ENCODE data around the gene CHMP4A. TPM values are rescaled to one million over a fixed set of nuclear protein-coding genes. Genes with fewer than 3 reads are reported as not detected.

Gene CHMP4A
- polyA plus RNA-seq, 1 donor from 2014 or later = 55.3 TPM

DNA sequence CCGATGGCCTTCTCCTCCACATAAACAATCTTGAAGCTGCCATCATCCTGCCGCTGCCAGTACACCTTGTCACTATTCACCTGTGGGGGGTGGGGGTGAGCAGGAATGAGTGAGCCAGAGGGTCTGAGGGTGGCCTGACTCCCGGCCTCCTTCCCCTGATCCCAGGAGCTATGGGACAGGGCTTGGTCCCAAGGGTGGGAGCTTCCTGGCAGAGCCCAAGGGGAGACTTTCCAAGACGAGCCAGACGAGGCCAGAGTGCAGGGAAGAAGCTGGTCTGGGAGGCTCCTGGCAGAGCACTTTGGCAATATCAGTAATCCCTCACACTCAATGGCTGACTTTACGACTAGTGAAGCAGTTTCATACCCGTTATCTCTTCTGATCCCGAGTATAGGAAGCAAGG lies 42.1 kb upstream of the CHMP4A start:
- no peaks in the 10 kb centered on the region for H4K20me1 ChIP-seq (ENCODE audit: insufficient read depth)
- H3F3A ChIP-seq (ENCODE audit: insufficient read depth, low read length, poor library complexity, severe bottlenecking) = no peaks in the 10 kb centered on the region
- no peak overlapping the region for H2AFZ ChIP-seq (ENCODE audit: low read depth, low read length)
- TF ChIP-seq EZH2 (IDR thresholded peaks at IDR 0.05; ENCODE audit: borderline replicate concordance, insufficient read depth, low read length, poor library complexity, severe bottlenecking) (no peak), MXI1 (conservative IDR thresholded peaks at IDR 0.05; ENCODE audit: poor library complexity, severe bottlenecking) (no peak), SMC3 (conservative IDR thresholded peaks at IDR 0.05; ENCODE audit: poor library complexity) (no peak), EP300 (conservative IDR thresholded peaks at IDR 0.05; ENCODE audit: poor library complexity, severe bottlenecking) (no peak), TAF1 (IDR thresholded peaks at IDR 0.05; ENCODE audit: low read depth) (no peak), RAD21 (conservative IDR thresholded peaks at IDR 0.05) (no peak), POLR2AphosphoS5 (IDR thresholded peaks at IDR 0.05) (no peak)
- TF ChIP-seq, protein P1, sequence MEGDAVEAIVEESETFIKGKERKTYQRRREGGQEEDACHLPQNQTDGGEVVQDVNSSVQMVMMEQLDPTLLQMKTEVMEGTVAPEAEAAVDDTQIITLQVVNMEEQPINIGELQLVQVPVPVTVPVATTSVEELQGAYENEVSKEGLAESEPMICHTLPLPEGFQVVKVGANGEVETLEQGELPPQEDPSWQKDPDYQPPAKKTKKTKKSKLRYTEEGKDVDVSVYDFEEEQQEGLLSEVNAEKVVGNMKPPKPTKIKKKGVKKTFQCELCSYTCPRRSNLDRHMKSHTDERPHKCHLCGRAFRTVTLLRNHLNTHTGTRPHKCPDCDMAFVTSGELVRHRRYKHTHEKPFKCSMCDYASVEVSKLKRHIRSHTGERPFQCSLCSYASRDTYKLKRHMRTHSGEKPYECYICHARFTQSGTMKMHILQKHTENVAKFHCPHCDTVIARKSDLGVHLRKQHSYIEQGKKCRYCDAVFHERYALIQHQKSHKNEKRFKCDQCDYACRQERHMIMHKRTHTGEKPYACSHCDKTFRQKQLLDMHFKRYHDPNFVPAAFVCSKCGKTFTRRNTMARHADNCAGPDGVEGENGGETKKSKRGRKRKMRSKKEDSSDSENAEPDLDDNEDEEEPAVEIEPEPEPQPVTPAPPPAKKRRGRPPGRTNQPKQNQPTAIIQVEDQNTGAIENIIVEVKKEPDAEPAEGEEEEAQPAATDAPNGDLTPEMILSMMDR (IDR thresholded peaks at IDR 0.05; ENCODE audit: poor library complexity, severe bottlenecking) = no peak
- TF ChIP-seq, protein P2, sequence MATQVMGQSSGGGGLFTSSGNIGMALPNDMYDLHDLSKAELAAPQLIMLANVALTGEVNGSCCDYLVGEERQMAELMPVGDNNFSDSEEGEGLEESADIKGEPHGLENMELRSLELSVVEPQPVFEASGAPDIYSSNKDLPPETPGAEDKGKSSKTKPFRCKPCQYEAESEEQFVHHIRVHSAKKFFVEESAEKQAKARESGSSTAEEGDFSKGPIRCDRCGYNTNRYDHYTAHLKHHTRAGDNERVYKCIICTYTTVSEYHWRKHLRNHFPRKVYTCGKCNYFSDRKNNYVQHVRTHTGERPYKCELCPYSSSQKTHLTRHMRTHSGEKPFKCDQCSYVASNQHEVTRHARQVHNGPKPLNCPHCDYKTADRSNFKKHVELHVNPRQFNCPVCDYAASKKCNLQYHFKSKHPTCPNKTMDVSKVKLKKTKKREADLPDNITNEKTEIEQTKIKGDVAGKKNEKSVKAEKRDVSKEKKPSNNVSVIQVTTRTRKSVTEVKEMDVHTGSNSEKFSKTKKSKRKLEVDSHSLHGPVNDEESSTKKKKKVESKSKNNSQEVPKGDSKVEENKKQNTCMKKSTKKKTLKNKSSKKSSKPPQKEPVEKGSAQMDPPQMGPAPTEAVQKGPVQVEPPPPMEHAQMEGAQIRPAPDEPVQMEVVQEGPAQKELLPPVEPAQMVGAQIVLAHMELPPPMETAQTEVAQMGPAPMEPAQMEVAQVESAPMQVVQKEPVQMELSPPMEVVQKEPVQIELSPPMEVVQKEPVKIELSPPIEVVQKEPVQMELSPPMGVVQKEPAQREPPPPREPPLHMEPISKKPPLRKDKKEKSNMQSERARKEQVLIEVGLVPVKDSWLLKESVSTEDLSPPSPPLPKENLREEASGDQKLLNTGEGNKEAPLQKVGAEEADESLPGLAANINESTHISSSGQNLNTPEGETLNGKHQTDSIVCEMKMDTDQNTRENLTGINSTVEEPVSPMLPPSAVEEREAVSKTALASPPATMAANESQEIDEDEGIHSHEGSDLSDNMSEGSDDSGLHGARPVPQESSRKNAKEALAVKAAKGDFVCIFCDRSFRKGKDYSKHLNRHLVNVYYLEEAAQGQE (IDR thresholded peaks at IDR 0.05; ENCODE audit: borderline replicate concordance) = no peak
- no peaks in the 10 kb centered on the region for H3K9me2 ChIP-seq (ENCODE audit: insufficient read depth, low read length)
- no peaks in the 10 kb centered on the region for H3K79me2 ChIP-seq (replicated peaks; ENCODE audit: insufficient read depth, low read length)
- no peak overlapping the region for H3K27ac ChIP-seq (ENCODE audit: low read length)
- no peak overlapping the region for H3K4me3 ChIP-seq (ENCODE audit: low read length)
- no peaks in the 10 kb centered on the region for H3K36me3 ChIP-seq (ENCODE audit: insufficient read depth, low read length)
- H3K4me2 ChIP-seq (ENCODE audit: low read length) = no peak overlapping the region
- H3K9ac ChIP-seq (ENCODE audit: low read length) = no peak overlapping the region
- no peaks in the 10 kb centered on the region for H3K9me3 ChIP-seq (ENCODE audit: low read length)
- no peaks in the 10 kb centered on the region for H3K27me3 ChIP-seq (ENCODE audit: insufficient read depth, low read depth, low read length)

DNA sequence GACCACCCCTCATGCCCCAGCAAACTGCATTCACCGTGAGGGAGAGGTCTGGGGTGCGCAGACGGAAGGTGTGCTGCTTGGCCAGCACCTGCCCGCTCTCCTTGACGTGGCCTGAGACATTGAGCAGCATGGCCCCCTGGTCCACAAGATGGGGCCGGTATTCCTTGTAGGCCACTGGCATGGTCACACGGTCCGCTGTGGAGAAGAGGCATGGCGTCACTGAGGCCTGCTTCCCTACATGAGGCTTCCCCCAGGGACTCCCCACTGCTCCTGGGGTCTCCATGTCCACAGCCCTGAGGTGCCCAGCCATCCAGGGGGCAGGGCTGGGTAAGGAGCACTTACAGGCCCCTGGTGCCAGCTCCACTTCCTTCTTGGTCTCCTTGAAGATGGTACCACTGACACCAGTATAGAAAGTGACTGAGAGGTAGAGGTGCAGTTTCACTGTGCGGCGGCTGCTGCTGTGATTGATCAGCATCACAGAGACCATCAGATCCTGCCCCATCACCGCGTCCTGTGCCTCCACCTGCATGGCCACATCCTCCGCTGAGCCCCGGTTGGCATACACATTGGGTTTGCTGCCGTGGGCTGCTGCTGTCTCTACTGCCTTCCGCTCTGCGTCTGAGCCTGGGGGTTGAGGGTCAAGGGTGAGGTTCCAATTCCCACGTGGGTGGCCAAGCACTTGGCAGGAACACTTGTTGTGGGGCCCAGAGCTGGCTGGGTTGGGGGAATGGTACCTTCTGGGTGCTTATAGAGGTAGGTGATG lies 41.5 kb upstream of the CHMP4A start:
- Histone ChIP-seq H3K9ac (ENCODE audit: low read length) (no peak overlapping the region), H3K9me3 (ENCODE audit: low read length) (no peaks in the 10 kb centered on the region), H3K4me3 (ENCODE audit: low read length) (no peak overlapping the region), H3K9me2 (ENCODE audit: insufficient read depth, low read length) (no peaks in the 10 kb centered on the region), H3K27me3 (ENCODE audit: insufficient read depth, low read depth, low read length) (no peaks in the 10 kb centered on the region), H3K27ac (ENCODE audit: low read length) (no peak overlapping the region), H3K36me3 (ENCODE audit: insufficient read depth, low read length) (no peaks in the 10 kb centered on the region), H2AFZ (ENCODE audit: low read depth, low read length) (no peak overlapping the region), H3K79me2 (replicated peaks; ENCODE audit: insufficient read depth, low read length) (no peaks in the 10 kb centered on the region), H3K4me2 (ENCODE audit: low read length) (no peak overlapping the region), H4K20me1 (ENCODE audit: insufficient read depth) (no peaks in the 10 kb centered on the region), H3F3A (ENCODE audit: insufficient read depth, low read length, poor library complexity, severe bottlenecking) (no peaks in the 10 kb centered on the region)
- TF ChIP-seq, protein P1 (IDR thresholded peaks at IDR 0.05; ENCODE audit: poor library complexity, severe bottlenecking) = no peak
- no peak for TF ChIP-seq SMC3 (conservative IDR thresholded peaks at IDR 0.05; ENCODE audit: poor library complexity)

Measured in neural cell (in vitro differentiated cells).